ENCODE results near the gene ZBTB11. TPM values are rescaled to one million over a fixed set of nuclear protein-coding genes. Genes with fewer than 3 reads are reported as not detected.
A peak's percentile ranks its signal among the peaks of the same experiment; 100 is the strongest.

The ZBTB11 gene
- total RNA-seq, 1 experiment from 2014 or later, result 14.8 TPM

- no CpG with 5 or more reads among the region's 27 CpGs for WGBS (ENCODE audit: extremely low coverage, insufficient read length, low lambda C conversion rate)
- peak overlapping the region; percentile 72 to 98 (median 97); a peak in 6 of 7 replicates for H3K27ac Mint-ChIP-seq
Measured at GRCh38 chr3:101675709-101676215, 1.2 kb downstream of the ZBTB11 start.

More at GRCh38 chr3:101675709-101676215, 1.2 kb downstream of the ZBTB11 start:
- H3K9ac ChIP-seq (ENCODE audit: extremely low read depth, insufficient read length, low read length), result peak overlapping the region; percentile 79
- H3K79me1 ChIP-seq (ENCODE audit: insufficient read depth, low read depth, low read length, poor library complexity, severe bottlenecking), result no peaks in the 10 kb centered on the region
- Mint-ChIP-seq H3K4me1 (peaks cover 14 to 23% of the 10 kb centered on the region in 2 experiments), H3K27me3 (ENCODE audit: low read depth) (peaks cover 1% of the 10 kb centered on the region; the same call in 1 of the 2 replicates), H3K4me3 (peak overlapping the region; percentile 93 to 94), H3K9me3 (no peaks in the 10 kb centered on the region), H3K36me3 (ENCODE audit: insufficient read depth in 1 of 3, low read depth in 3 of 3) (peaks cover 17 to 27% (median 25%) of the 10 kb centered on the region in 3 experiments)
- H3K56ac ChIP-seq (ENCODE audit: insufficient read length, low read depth, low read length), result no peak overlapping the region
- no peak overlapping the region for H2BK120ac ChIP-seq (ENCODE audit: low read depth, low read length, poor library complexity, severe bottlenecking)
- no peak for DNase-seq
- H3K23ac ChIP-seq (ENCODE audit: insufficient read length, low read depth, low read length), result no peak overlapping the region
- H3K79me2 ChIP-seq (ENCODE audit: insufficient read depth, low read length), result peaks cover 11% of the 10 kb centered on the region; the same call in 1 of the 2 replicates
- H2AFZ ChIP-seq (ENCODE audit: low read length), result no peak overlapping the region
- H2BK12ac ChIP-seq (ENCODE audit: insufficient read length, low read depth, low read length), result no peak overlapping the region
- H3K9me3 ChIP-seq (ENCODE audit: control insufficient read depth, low read depth, low read length), result no peaks in the 10 kb centered on the region
- no peak overlapping the region for H4K8ac ChIP-seq (replicated peaks; ENCODE audit: insufficient read length, low read depth, low read length)
- H4K91ac ChIP-seq (ENCODE audit: insufficient read length, low read depth, low read length), result no peak overlapping the region
- H3K23me2 ChIP-seq (ENCODE audit: insufficient read length, low read depth, low read length, poor library complexity, severe bottlenecking), result no peaks in the 10 kb centered on the region
- H4K20me1 ChIP-seq (ENCODE audit: control insufficient read depth, insufficient read depth, insufficient read length), result no peaks in the 10 kb centered on the region
- H2AK5ac ChIP-seq (ENCODE audit: insufficient read length, low read length), result no peak overlapping the region
- no peak overlapping the region for H4K5ac ChIP-seq (ENCODE audit: insufficient read length, low read depth, low read length)
- no peak overlapping the region for H2BK20ac ChIP-seq (ENCODE audit: low read depth, low read length, poor library complexity, severe bottlenecking)
- H3T11ph ChIP-seq (ENCODE audit: low read length), result no peak overlapping the region
- H3K14ac ChIP-seq (ENCODE audit: insufficient read depth, low read length), result no peak overlapping the region
- H3K4me2 ChIP-seq (ENCODE audit: insufficient read depth, insufficient read length, low read length), result peak overlapping the region; percentile 44
- H2BK5ac ChIP-seq (ENCODE audit: insufficient read length, low read length), result no peak overlapping the region
- no peak overlapping the region for H2BK15ac ChIP-seq (ENCODE audit: low read depth, low read length)
- H3K27me3 ChIP-seq (ENCODE audit: insufficient read depth, low read length), result no peaks in the 10 kb centered on the region
- no peak for TF ChIP-seq CTCF (conservative IDR thresholded peaks at IDR 0.05)
- H3K27ac ChIP-seq (ENCODE audit: insufficient read length, low read depth, low read length), result no peak overlapping the region
- H3K4ac ChIP-seq (ENCODE audit: low read depth, low read length), result no peak overlapping the region
- no peaks in the 10 kb centered on the region for H3K4me1 ChIP-seq (ENCODE audit: insufficient read depth, low read length)
- H3K18ac ChIP-seq (ENCODE audit: insufficient read length, low read depth, low read length), result no peak overlapping the region

Measured in H9 (cell line).